ENCODE data around the gene B3GALT6.

B3GALT6 gene

DNA sequence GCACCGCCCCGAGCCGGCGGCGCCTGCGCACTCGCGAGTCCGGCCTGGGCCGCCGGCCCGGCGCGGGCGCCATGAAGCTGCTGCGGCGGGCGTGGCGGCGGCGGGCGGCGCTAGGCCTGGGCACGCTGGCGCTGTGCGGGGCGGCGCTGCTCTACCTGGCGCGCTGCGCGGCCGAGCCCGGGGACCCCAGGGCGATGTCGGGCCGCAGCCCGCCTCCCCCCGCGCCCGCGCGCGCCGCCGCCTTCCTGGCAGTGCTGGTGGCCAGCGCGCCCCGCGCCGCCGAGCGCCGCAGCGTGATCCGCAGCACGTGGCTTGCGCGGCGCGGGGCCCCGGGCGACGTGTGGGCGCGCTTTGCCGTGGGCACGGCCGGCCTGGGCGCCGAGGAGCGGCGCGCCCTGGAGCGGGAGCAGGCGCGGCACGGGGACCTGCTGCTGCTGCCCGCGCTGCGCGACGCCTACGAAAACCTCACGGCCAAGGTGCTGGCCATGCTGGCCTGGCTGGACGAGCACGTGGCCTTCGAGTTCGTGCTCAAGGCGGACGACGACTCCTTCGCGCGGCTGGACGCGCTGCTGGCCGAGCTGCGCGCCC, at the start of gene B3GALT6:
Gene B3GALT6 (plus strand): TSS at position 30 of the 588 bp plus-strand sequence. CDS start 42 bp downstream, at position 72.
- Histone ChIP-seq H3K27me3 (ENCODE audit: control insufficient read depth in 2 of 2, insufficient read depth in 2 of 2, low read length in 2 of 2) (peaks cover 2 to 8% of the 10 kb centered on the region in 2 donors), H3K9ac (ENCODE audit: low read depth in 1 of 2, low read length in 2 of 2) (peak within 1 kb of the TSS; percentile 98 to 99), H3K27ac (ENCODE audit: low read depth in 2 of 2, low read length in 2 of 2) (peak within 1 kb of the TSS; percentile 91 to 93), H3K36me3 (ENCODE audit: control insufficient read depth in 2 of 2, insufficient read depth in 2 of 2, low read length in 2 of 2) (peaks cover 15 to 19% of the 10 kb centered on the region in 2 donors), H3K9me3 (ENCODE audit: control insufficient read depth in 2 of 2, low read length in 2 of 2) (no peaks in the 10 kb centered on the region), H3K4me1 (ENCODE audit: control insufficient read depth in 2 of 2, insufficient read depth in 2 of 2, low read length in 2 of 2) (peaks cover 22 to 27% of the 10 kb centered on the region in 2 donors), H3K4me3 (ENCODE audit: low read length in 2 of 2) (peak within 1 kb of the TSS; percentile 98 to 99)

- no peak overlapping the region for H3K27ac ChIP-seq (ENCODE audit: low read depth in 2 of 2, low read length in 2 of 2)
- no peaks in the 10 kb centered on the region for H3K9me3 ChIP-seq (ENCODE audit: control insufficient read depth in 2 of 2, low read length in 2 of 2)
- H3K27me3 ChIP-seq (ENCODE audit: control insufficient read depth in 2 of 2, insufficient read depth in 2 of 2, low read length in 2 of 2), result peaks cover 0 to 2% of the 10 kb centered on the region in 2 donors
- H3K36me3 ChIP-seq (ENCODE audit: control insufficient read depth in 2 of 2, insufficient read depth in 2 of 2, low read length in 2 of 2), result no peaks in the 10 kb centered on the region
- no peak overlapping the region for H3K4me3 ChIP-seq (ENCODE audit: low read length in 2 of 2)
- H3K9ac ChIP-seq (ENCODE audit: low read depth in 1 of 2, low read length in 2 of 2), result no peak overlapping the region
- no peaks in the 10 kb centered on the region for H3K4me1 ChIP-seq (ENCODE audit: control insufficient read depth in 2 of 2, insufficient read depth in 2 of 2, low read length in 2 of 2)
These were observed 49.4 kb upstream of the B3GALT6 start for GRCh38 chr1:1182491-1183220.

- H3K27ac ChIP-seq (ENCODE audit: low read depth in 2 of 2, low read length in 2 of 2), result no peak overlapping the region
- no peaks in the 10 kb centered on the region for H3K27me3 ChIP-seq (ENCODE audit: control insufficient read depth in 2 of 2, insufficient read depth in 2 of 2, low read length in 2 of 2)
- H3K9ac ChIP-seq (ENCODE audit: low read depth in 1 of 2, low read length in 2 of 2), result no peak overlapping the region
- H3K36me3 ChIP-seq (ENCODE audit: control insufficient read depth in 2 of 2, insufficient read depth in 2 of 2, low read length in 2 of 2), result no peaks in the 10 kb centered on the region
- H3K4me3 ChIP-seq (ENCODE audit: low read length in 2 of 2), result no peak overlapping the region
- H3K4me1 ChIP-seq (ENCODE audit: control insufficient read depth in 2 of 2, insufficient read depth in 2 of 2, low read length in 2 of 2), result no peaks in the 10 kb centered on the region
- no peaks in the 10 kb centered on the region for H3K9me3 ChIP-seq (ENCODE audit: control insufficient read depth in 2 of 2, low read length in 2 of 2)
These were observed 48.8 kb upstream of the B3GALT6 start for GRCh38 chr1:1183221-1183747.

DNA sequence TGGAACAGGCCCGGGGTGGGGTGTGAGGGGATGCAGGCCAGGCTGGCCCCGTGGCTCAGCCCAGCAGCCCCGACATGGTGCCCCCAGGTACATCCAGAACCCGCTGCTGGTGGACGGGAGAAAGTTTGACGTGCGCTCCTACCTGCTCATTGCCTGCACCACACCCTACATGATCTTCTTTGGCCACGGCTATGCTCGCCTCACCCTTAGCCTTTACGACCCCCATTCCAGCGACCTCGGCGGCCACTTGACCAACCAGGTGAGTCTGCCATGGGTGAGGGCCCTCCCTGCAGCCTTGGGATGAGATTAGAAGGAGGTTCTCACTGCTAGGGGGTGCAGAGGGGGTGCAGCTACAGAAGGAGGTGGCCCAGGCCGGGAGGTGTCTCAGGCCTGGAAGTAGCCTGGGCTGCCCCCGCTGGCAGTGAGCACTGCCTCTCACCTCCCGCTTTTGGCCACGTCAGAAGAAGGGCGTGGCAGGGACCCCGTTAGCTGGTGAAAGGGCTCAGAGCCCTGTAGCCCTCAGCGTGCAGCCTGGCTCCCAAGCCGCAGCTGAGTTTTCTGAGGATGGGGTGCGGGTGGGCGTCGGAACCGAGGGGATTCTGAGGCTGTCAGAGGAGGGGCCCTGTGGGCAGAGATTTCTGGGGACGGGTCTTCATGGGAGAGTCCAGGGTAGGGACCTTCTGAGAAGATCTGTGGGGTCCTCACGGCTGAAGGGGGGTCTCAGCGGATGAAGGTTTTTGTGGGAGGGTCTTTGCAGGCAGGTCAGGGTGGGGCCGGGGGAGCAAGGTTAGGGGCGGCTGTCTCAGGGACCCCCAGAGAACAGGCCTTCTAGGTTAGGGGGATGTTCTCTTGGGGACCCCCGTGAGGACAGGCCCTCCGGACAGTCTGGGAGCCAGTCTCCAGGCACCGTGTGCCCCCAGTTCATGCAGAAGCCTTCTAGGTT, 47.9 kb upstream of the B3GALT6 start:
- Histone ChIP-seq H3K4me3 (ENCODE audit: low read length in 2 of 2) (no peak overlapping the region), H3K36me3 (ENCODE audit: control insufficient read depth in 2 of 2, insufficient read depth in 2 of 2, low read length in 2 of 2) (no peaks in the 10 kb centered on the region), H3K27ac (ENCODE audit: low read depth in 2 of 2, low read length in 2 of 2) (no peak overlapping the region), H3K9me3 (ENCODE audit: control insufficient read depth in 2 of 2, low read length in 2 of 2) (no peaks in the 10 kb centered on the region), H3K4me1 (ENCODE audit: control insufficient read depth in 2 of 2, insufficient read depth in 2 of 2, low read length in 2 of 2) (no peaks in the 10 kb centered on the region), H3K9ac (ENCODE audit: low read depth in 1 of 2, low read length in 2 of 2) (no peak overlapping the region), H3K27me3 (ENCODE audit: control insufficient read depth in 2 of 2, insufficient read depth in 2 of 2, low read length in 2 of 2) (no peaks in the 10 kb centered on the region)

- no peaks in the 10 kb centered on the region for H3K4me1 ChIP-seq (ENCODE audit: control insufficient read depth in 2 of 2, insufficient read depth in 2 of 2, low read length in 2 of 2)
- no peaks in the 10 kb centered on the region for H3K9me3 ChIP-seq (ENCODE audit: control insufficient read depth in 2 of 2, low read length in 2 of 2)
- H3K9ac ChIP-seq (ENCODE audit: low read depth in 1 of 2, low read length in 2 of 2), result no peak overlapping the region
- no peaks in the 10 kb centered on the region for H3K27me3 ChIP-seq (ENCODE audit: control insufficient read depth in 2 of 2, insufficient read depth in 2 of 2, low read length in 2 of 2)
- no peaks in the 10 kb centered on the region for H3K36me3 ChIP-seq (ENCODE audit: control insufficient read depth in 2 of 2, insufficient read depth in 2 of 2, low read length in 2 of 2)
- H3K4me3 ChIP-seq (ENCODE audit: low read length in 2 of 2), result no peak overlapping the region
- H3K27ac ChIP-seq (ENCODE audit: low read depth in 2 of 2, low read length in 2 of 2), result no peak overlapping the region
These were observed 46.8 kb upstream of the B3GALT6 start for GRCh38 chr1:1185101-1185765.

DNA sequence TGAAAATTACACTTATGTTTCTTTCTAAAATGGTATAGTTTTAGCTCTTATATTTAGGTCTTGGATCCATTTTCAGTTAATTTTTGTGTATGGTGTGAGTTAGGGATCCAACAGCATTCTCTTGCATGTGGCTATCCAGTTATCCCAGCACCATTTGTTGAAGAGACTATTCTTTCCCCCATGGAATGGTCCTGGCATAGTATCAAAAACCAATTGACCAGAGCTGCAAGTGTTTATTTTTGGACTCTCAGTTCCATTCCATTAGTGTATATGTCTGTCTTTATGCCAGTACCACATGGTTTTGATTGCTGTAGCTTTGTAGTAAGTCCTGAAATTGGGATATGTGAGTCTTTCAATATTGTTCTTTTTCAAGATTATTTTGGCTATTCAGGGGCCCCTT, 44.1 kb upstream of the B3GALT6 start:
- no peak overlapping the region for H3K27ac ChIP-seq (ENCODE audit: low read depth in 2 of 2, low read length in 2 of 2)
- no peaks in the 10 kb centered on the region for H3K27me3 ChIP-seq (ENCODE audit: control insufficient read depth in 2 of 2, insufficient read depth in 2 of 2, low read length in 2 of 2)
- no peaks in the 10 kb centered on the region for H3K36me3 ChIP-seq (ENCODE audit: control insufficient read depth in 2 of 2, insufficient read depth in 2 of 2, low read length in 2 of 2)
- no peaks in the 10 kb centered on the region for H3K9me3 ChIP-seq (ENCODE audit: control insufficient read depth in 2 of 2, low read length in 2 of 2)
- no peak overlapping the region for H3K9ac ChIP-seq (ENCODE audit: low read depth in 1 of 2, low read length in 2 of 2)
- no peak overlapping the region for H3K4me3 ChIP-seq (ENCODE audit: low read length in 2 of 2)
- H3K4me1 ChIP-seq (ENCODE audit: control insufficient read depth in 2 of 2, insufficient read depth in 2 of 2, low read length in 2 of 2), result no peaks in the 10 kb centered on the region

- Histone ChIP-seq H3K27me3 (ENCODE audit: control insufficient read depth in 2 of 2, insufficient read depth in 2 of 2, low read length in 2 of 2) (no peaks in the 10 kb centered on the region), H3K36me3 (ENCODE audit: control insufficient read depth in 2 of 2, insufficient read depth in 2 of 2, low read length in 2 of 2) (no peaks in the 10 kb centered on the region), H3K9ac (ENCODE audit: low read depth in 1 of 2, low read length in 2 of 2) (no peak overlapping the region), H3K4me3 (ENCODE audit: low read length in 2 of 2) (no peak overlapping the region), H3K27ac (ENCODE audit: low read depth in 2 of 2, low read length in 2 of 2) (no peak overlapping the region), H3K4me1 (ENCODE audit: control insufficient read depth in 2 of 2, insufficient read depth in 2 of 2, low read length in 2 of 2) (no peaks in the 10 kb centered on the region), H3K9me3 (ENCODE audit: control insufficient read depth in 2 of 2, low read length in 2 of 2) (no peaks in the 10 kb centered on the region)
These were observed 42.9 kb upstream of the B3GALT6 start for GRCh38 chr1:1189111-1189510.

- no peaks in the 10 kb centered on the region for H3K4me1 ChIP-seq (ENCODE audit: control insufficient read depth in 2 of 2, insufficient read depth in 2 of 2, low read length in 2 of 2)
- no peaks in the 10 kb centered on the region for H3K9me3 ChIP-seq (ENCODE audit: control insufficient read depth in 2 of 2, low read length in 2 of 2)
- H3K9ac ChIP-seq (ENCODE audit: low read depth in 1 of 2, low read length in 2 of 2), result no peak overlapping the region
- H3K27me3 ChIP-seq (ENCODE audit: control insufficient read depth in 2 of 2, insufficient read depth in 2 of 2, low read length in 2 of 2), result no peaks in the 10 kb centered on the region
- H3K36me3 ChIP-seq (ENCODE audit: control insufficient read depth in 2 of 2, insufficient read depth in 2 of 2, low read length in 2 of 2), result no peaks in the 10 kb centered on the region
- no peak overlapping the region for H3K4me3 ChIP-seq (ENCODE audit: low read length in 2 of 2)
- H3K27ac ChIP-seq (ENCODE audit: low read depth in 2 of 2, low read length in 2 of 2), result no peak overlapping the region
These were observed 40.3 kb upstream of the B3GALT6 start for GRCh38 chr1:1191734-1192133.

DNA sequence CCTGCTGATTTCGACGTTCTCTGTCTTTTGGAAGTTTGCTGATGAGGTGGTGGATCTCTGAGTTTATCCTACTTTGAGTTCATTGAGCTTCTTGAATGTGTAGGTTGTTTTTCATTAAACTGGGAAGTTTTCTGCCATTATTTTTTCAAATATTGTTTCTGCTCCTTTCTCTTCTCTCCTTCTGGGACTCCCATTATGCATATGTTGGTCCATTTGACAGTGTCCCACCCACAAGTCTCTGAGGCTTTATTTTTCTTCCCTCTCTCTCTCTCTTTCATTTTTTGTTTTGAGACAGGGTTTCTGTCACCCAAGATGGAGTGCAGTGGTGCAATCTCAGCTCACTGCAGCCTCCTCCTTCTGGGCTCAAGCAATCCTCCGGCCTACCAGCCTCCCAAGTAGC, 37.3 kb upstream of the B3GALT6 start:
- Histone ChIP-seq H3K9ac (ENCODE audit: low read depth in 1 of 2, low read length in 2 of 2) (no peak overlapping the region), H3K27me3 (ENCODE audit: control insufficient read depth in 2 of 2, insufficient read depth in 2 of 2, low read length in 2 of 2) (peaks cover 0 to 5% of the 10 kb centered on the region in 2 donors), H3K9me3 (ENCODE audit: control insufficient read depth in 2 of 2, low read length in 2 of 2) (no peaks in the 10 kb centered on the region), H3K27ac (ENCODE audit: low read depth in 2 of 2, low read length in 2 of 2) (no peak overlapping the region), H3K4me1 (ENCODE audit: control insufficient read depth in 2 of 2, insufficient read depth in 2 of 2, low read length in 2 of 2) (no peaks in the 10 kb centered on the region), H3K36me3 (ENCODE audit: control insufficient read depth in 2 of 2, insufficient read depth in 2 of 2, low read length in 2 of 2) (no peaks in the 10 kb centered on the region), H3K4me3 (ENCODE audit: low read length in 2 of 2) (no peak overlapping the region)

Data from mucosa of rectum (tissue), 2 donors.